Measurements from ENCODE around the gene AKAP13.
A peak's percentile ranks its signal among the peaks of the same experiment; 100 is the strongest.

AKAP13 gene

GRCh38 chr15:85443593-85444087 is 63.2 kb downstream of the AKAP13 start:
- POLR2A ChIA-PET: interaction anchor here (1.4 kb wide), 1 partner anchor 63 kb away, joined by 5 read pairs; the partner anchor contains the start of gene AKAP13
- Histone ChIP-seq H3K4me3 (ENCODE audit: low read depth, low read length) (no peak overlapping the region), H3K9me3 (ENCODE audit: control insufficient read depth, insufficient read depth, low read depth, low read length) (no peaks in the 10 kb centered on the region), H3K4me1 (ENCODE audit: control insufficient read depth, insufficient read depth, low read length) (peaks cover 43% of the 10 kb centered on the region), H3K36me3 (ENCODE audit: control insufficient read depth in 2 of 2, insufficient read depth in 1 of 2, low read length in 2 of 2) (no peaks in the 10 kb centered on the region), H3K27ac (ENCODE audit: extremely low read depth, low read depth, low read length) (no peak overlapping the region)
- CTCF ChIA-PET: interaction anchor here (0.6 to 2.4 kb wide), 6 partner anchors 12 to 143 kb away, joined by 3 to 6 read pairs (median 4); no protein-coding TSS in a partner anchor
- TF ChIP-seq FEZF1 (tag by site-specific recombination; IDR thresholded peaks at IDR 0.05) (peak; percentile 92), ZNF10 (tag by site-specific recombination; IDR thresholded peaks at IDR 0.05) (peak; percentile 76), ZXDB (tag by site-specific recombination; IDR thresholded peaks at IDR 0.05) (peak; percentile 43; the same call in 1 of the 2 replicates), KLF1 (tag by site-specific recombination; IDR thresholded peaks at IDR 0.05) (no peak), SP7 (tag by site-specific recombination; IDR thresholded peaks at IDR 0.05) (peak; percentile 57; the same call in 1 of the 2 replicates), ZNF18 (tag by site-specific recombination; IDR thresholded peaks at IDR 0.05) (0 out of 2 replicates have a peak, but pooled peaks have one; percentile 21), PRDM10 (tag by site-specific recombination; IDR thresholded peaks at IDR 0.05) (peak; percentile 28; the same call in 1 of the 2 replicates), GFI1B (tag by site-specific recombination; IDR thresholded peaks at IDR 0.05) (peak; percentile 92), ZFP69B (tag by site-specific recombination; IDR thresholded peaks at IDR 0.05) (no peak), BCL11A (tag by site-specific recombination; IDR thresholded peaks at IDR 0.05; ENCODE audit: low read depth) (no peak), ZNF214 (tag by site-specific recombination; IDR thresholded peaks at IDR 0.05; ENCODE audit: borderline replicate concordance) (no peak), WT1 (tag by site-specific recombination; IDR thresholded peaks at IDR 0.05) (0 out of 2 replicates have a peak, but pooled peaks have one; percentile 34), ZSCAN4 (tag by site-specific recombination; IDR thresholded peaks at IDR 0.05) (peak; percentile 57), TRIM28 (IDR thresholded peaks at IDR 0.05; ENCODE audit: borderline replicate concordance, low read length) (0 out of 2 replicates have a peak, but pooled peaks have one; percentile 42), ZNF677 (tag by site-specific recombination; IDR thresholded peaks at IDR 0.05) (no peak), TCF7L2 (IDR thresholded peaks at IDR 0.05; ENCODE audit: borderline replicate concordance, low read depth, low read length) (peak; percentile 80; the same call in 1 of the 2 replicates), PRDM6 (tag by site-specific recombination; IDR thresholded peaks at IDR 0.05) (peak; percentile 95), ZNF341 (tag by site-specific recombination; IDR thresholded peaks at IDR 0.05; ENCODE audit: low read depth) (no peak), ZNF600 (tag by site-specific recombination; IDR thresholded peaks at IDR 0.05) (peak; percentile 40; the same call in 1 of the 2 replicates), ZBTB6 (tag by site-specific recombination; IDR thresholded peaks at IDR 0.05) (peak; percentile 60; the same call in 1 of the 2 replicates), PBX3 (CRISPR knock-in tag; IDR thresholded peaks at IDR 0.05) (no peak), IKZF3 (tag by site-specific recombination; IDR thresholded peaks at IDR 0.05) (0 out of 2 replicates have a peak, but pooled peaks have one; percentile 13), PRDM1 (tag by site-specific recombination; IDR thresholded peaks at IDR 0.05) (peak; percentile 14; the same call in 1 of the 2 replicates), OSR2 (tag by site-specific recombination; IDR thresholded peaks at IDR 0.05) (peak; percentile 56), SETDB1 (IDR thresholded peaks at IDR 0.05; ENCODE audit: insufficient read length, low read length) (no peak), ZNF138 (tag by site-specific recombination; IDR thresholded peaks at IDR 0.05; ENCODE audit: borderline replicate concordance) (no peak), ZNF785 (tag by site-specific recombination; IDR thresholded peaks at IDR 0.05) (no peak), ZBTB17 (tag by site-specific recombination; IDR thresholded peaks at IDR 0.05) (peak; percentile 53; the same call in 1 of the 2 replicates)

All from HEK293 (cell line).